Inferior parietal cortex (tissue), 1 donor: ENCODE results near the gene PRM1.

Experiments used
- DNase-seq: peaks from one replicate; pipeline ENCODE4 v3.0.0-alpha.2; 2016; ENCODE audit errors: extremely low spot score

Gene PRM1

GRCh38 chr16:11253995-11254912 lies 26.9 kb downstream of the PRM1 start:
- no peak for DNase-seq

- no peak for DNase-seq
These were observed 27.8 kb downstream of the PRM1 start for GRCh38 chr16:11253009-11253994.

GRCh38 chr16:11252482-11252931 lies 28.6 kb downstream of the PRM1 start:
- DNase-seq: no peak

GRCh38 chr16:11251525-11252481 lies 29.3 kb downstream of the PRM1 start:
- no peak for DNase-seq

GRCh38 chr16:11250786-11251524 lies 30.2 kb downstream of the PRM1 start:
- no peak for DNase-seq

GRCh38 chr16:11250091-11250785 lies 30.9 kb downstream of the PRM1 start:
- DNase-seq: no peak

GRCh38 chr16:11249233-11250061 lies 31.7 kb downstream of the PRM1 start:
- DNase-seq: no peak

GRCh38 chr16:11248133-11248532 lies 33.0 kb downstream of the PRM1 start:
- no peak for DNase-seq

GRCh38 chr16:11245988-11246387 lies 35.1 kb downstream of the PRM1 start:
- no peak for DNase-seq

GRCh38 chr16:11245222-11245737 lies 35.9 kb downstream of the PRM1 start:
- no peak for DNase-seq

GRCh38 chr16:11242658-11243057 lies 38.5 kb downstream of the PRM1 start:
- no peak for DNase-seq

GRCh38 chr16:11241480-11242204 lies 39.5 kb downstream of the PRM1 start:
- DNase-seq: no peak

GRCh38 chr16:11240636-11241473 lies 40.3 kb downstream of the PRM1 start:
- DNase-seq: no peak

GRCh38 chr16:11239644-11240632 lies 41.2 kb downstream of the PRM1 start:
- DNase-seq: no peak

GRCh38 chr16:11238272-11239202 lies 42.6 kb downstream of the PRM1 start:
- no peak for DNase-seq
